Thoracic aorta (tissue), 2 donors: Measurements from ENCODE around the gene ASGR2. TPM values are rescaled to one million over a fixed set of nuclear protein-coding genes. Genes with fewer than 3 reads are reported as not detected.
"Not testable (repeated sequence)": the region's sequence is repeated elsewhere in the genome, so short reads cannot be mapped to it uniquely, and the experiment has no call there.

Experiments used
- ATAC-seq: fragments of 150-250 bp; one replicate; pipeline ENCODE4 v1.8.0; 2017; ENCODE audit warnings: low read depth; ENCODE audit not compliant: insufficient number of reproducible peaks, low FRiP score
- DNase-seq: peaks from one replicate; pipeline ENCODE4 v3.0.0-alpha.2; 2020; ENCODE audit warnings: low spot score
- H3K27ac ChIP-seq, 2 donors: fragments of 200-600 bp; sonication (generic); 1 replicate in 1 of 2; 2 replicates in 1 of 2; pipeline ENCODE4 v1.5.1; 2016; ENCODE audit warnings: mild to moderate bottlenecking in 2 of 2, moderate library complexity in 2 of 2
- H3K27me3 ChIP-seq: fragments of 200-600 bp; sonication (generic); replicated peaks from 2 replicates; pipeline ENCODE4 v1.6.0; 2016; ENCODE audit warnings: mild to moderate bottlenecking; ENCODE audit not compliant: insufficient read depth
- H3K36me3 ChIP-seq: fragments of 200-600 bp; sonication (generic); one replicate; pipeline ENCODE4 v1.5.1; 2016
- H3K4me1 ChIP-seq, 2 donors: fragments of 200-600 bp; sonication (generic); 1 replicate in 1 of 2; 2 replicates in 1 of 2; pipeline versions ENCODE4 v1.5.1 to v1.6.0; 2016; ENCODE audit warnings: low read depth in 2 of 2, mild to moderate bottlenecking in 1 of 2; ENCODE audit not compliant: control insufficient read depth in 1 of 2
- H3K4me3 ChIP-seq: fragments of 200-600 bp; sonication (generic); 2 replicates; pipeline ENCODE4 v1.5.1; 2016; ENCODE audit warnings: mild to moderate bottlenecking
- H3K9me3 ChIP-seq: fragments of 200-600 bp; sonication (generic); 2 replicates; pipeline ENCODE4 v1.5.1; 2016
- CTCF ChIP-seq: fragments of 200-600 bp; sonication (generic); IDR thresholded peaks from one replicate; pipeline ENCODE4 v1.5.1; 2019; ENCODE audit warnings: antibody characterized with exemption
- total RNA-seq, 2 donors: library from RNA; depleted of rRNA; stranded (reverse); fragments of >200 nt; gene quantifications; one replicate each; pipeline versions ENCODE4 v1.1.0 to v1.2.3, GENCODE V29; 2016

The ASGR2 gene
- total RNA-seq, 2 donors from 2014 or later: 1.4 to 8.1 TPM

- no peak for TF ChIP-seq CTCF
- no peaks in the 10 kb centered on the region for H3K4me1 ChIP-seq
- no peaks in the 10 kb centered on the region for H3K36me3 ChIP-seq
- no peaks in the 10 kb centered on the region for H3K9me3 ChIP-seq
- ATAC-seq (no peak), DNase-seq (no peak)
- H3K27ac ChIP-seq: no peak overlapping the region
- H3K27me3 ChIP-seq: no peaks in the 10 kb centered on the region
- H3K4me3 ChIP-seq: no peak overlapping the region
Observed at GRCh38 chr17:7102421-7102820, 12.2 kb downstream of the ASGR2 start.

GRCh38 chr17:7101531-7101930 is 13.1 kb downstream of the ASGR2 start:
- Histone ChIP-seq H3K36me3 (no peaks in the 10 kb centered on the region), H3K4me1 (no peaks in the 10 kb centered on the region), H3K27me3 (no peaks in the 10 kb centered on the region), H3K4me3 (no peak overlapping the region), H3K9me3 (no peaks in the 10 kb centered on the region), H3K27ac (no peak overlapping the region)
- ATAC-seq (no peak), DNase-seq (no peak)
- no peak for TF ChIP-seq CTCF

GRCh38 chr17:7100641-7101379 is 13.8 kb downstream of the ASGR2 start:
- not testable (repeated sequence) for H3K27ac ChIP-seq, H3K4me1 ChIP-seq, H3K4me3 ChIP-seq, DNase-seq, H3K36me3 ChIP-seq, ATAC-seq, H3K9me3 ChIP-seq, H3K27me3 ChIP-seq

DNA sequence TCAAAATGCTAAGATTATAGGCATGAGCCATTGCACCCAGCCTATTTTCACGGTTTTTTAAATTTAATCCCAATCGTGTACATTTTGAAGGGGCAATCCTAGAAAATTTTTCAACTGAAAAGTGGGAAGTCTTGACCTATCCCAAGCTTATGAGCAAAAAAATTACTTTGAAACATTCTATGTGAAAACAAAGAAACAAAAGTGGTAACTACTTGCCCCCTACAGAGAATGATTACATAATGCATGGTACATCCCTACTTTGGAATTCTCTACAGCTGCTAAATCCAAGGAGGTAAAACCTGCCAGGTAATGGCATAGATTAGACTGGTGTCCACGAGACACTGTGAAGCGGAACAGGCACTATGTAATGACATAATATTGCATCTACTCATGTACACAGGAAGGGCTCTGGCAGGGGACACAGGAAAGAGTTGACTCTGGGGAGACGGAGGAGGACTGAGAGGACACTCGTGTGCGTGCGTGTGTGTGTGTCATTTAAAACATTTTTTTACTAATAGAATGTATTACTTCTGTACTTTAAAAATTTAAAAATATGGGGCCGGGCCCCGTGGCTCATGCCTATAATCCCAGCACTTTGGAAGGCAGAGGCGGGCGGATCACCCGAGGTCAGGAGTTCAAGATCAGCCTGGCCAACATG is 15.7 kb downstream of the ASGR2 start:
- no peaks in the 10 kb centered on the region for H3K36me3 ChIP-seq
- no peaks in the 10 kb centered on the region for H3K27me3 ChIP-seq
- DNase-seq (no peak), ATAC-seq (no peak)
- H3K27ac ChIP-seq: no peak overlapping the region
- no peak for TF ChIP-seq CTCF
- H3K9me3 ChIP-seq: no peaks in the 10 kb centered on the region
- no peak overlapping the region for H3K4me3 ChIP-seq
- H3K4me1 ChIP-seq: no peaks in the 10 kb centered on the region

GRCh38 chr17:7097940-7098339 is 16.7 kb downstream of the ASGR2 start:
- H3K27me3 ChIP-seq: no peaks in the 10 kb centered on the region
- DNase-seq (no peak), ATAC-seq (no peak)
- no peak overlapping the region for H3K4me3 ChIP-seq
- no peak overlapping the region for H3K27ac ChIP-seq
- no peaks in the 10 kb centered on the region for H3K4me1 ChIP-seq
- no peak for TF ChIP-seq CTCF
- H3K36me3 ChIP-seq: no peaks in the 10 kb centered on the region
- H3K9me3 ChIP-seq: no peaks in the 10 kb centered on the region
